Fibroblast of lung (primary cell): ENCODE results near the gene ALG8. TPM values are rescaled to one million over a fixed set of nuclear protein-coding genes. Genes with fewer than 3 reads are reported as not detected.

ENCODE experiments used
- DNase-seq, 2 donors: peaks; one replicate each; pipeline versions ENCODE4 v3.0.0 to v3.0.0-alpha.2; 2010; ENCODE audit warnings: low read depth in 2 of 2
- H2AFZ ChIP-seq: 2 replicates; pipeline ENCODE4 v1.5.1; 2012; ENCODE audit warnings: low read length, control low read depth, inconsistent platforms
- H3K27ac ChIP-seq: 2 replicates; pipeline ENCODE4 v1.5.1; 2011; ENCODE audit warnings: low read length, control low read depth; ENCODE audit not compliant: insufficient read depth
- H3K27me3 ChIP-seq: 2 replicates; pipeline ENCODE4 v1.5.1; 2011; ENCODE audit warnings: mild to moderate bottlenecking, low read length; ENCODE audit not compliant: control insufficient read depth, insufficient read depth
- H3K36me3 ChIP-seq: 2 replicates; pipeline ENCODE4 v1.5.1; 2011; ENCODE audit warnings: low read length; ENCODE audit not compliant: control insufficient read depth, insufficient read depth
- H3K4me1 ChIP-seq: 2 replicates; pipeline ENCODE4 v1.5.1; 2011; ENCODE audit warnings: low read length; ENCODE audit not compliant: control insufficient read depth, insufficient read depth; ENCODE audit errors: extremely low read depth
- H3K4me2 ChIP-seq: 2 replicates; pipeline ENCODE4 v1.5.1; 2011; ENCODE audit warnings: low read length, control low read depth; ENCODE audit not compliant: insufficient read depth; ENCODE audit errors: extremely low read depth
- H3K4me3 ChIP-seq, 4 experiments: fragments of 200-600 bp in 1 of 4; sonication (generic) in 1 of 4; replicated peaks in 1 of 4; 2 replicates each; pipeline ENCODE4 v1.5.1; 2011 to 2016; ENCODE audit warnings: low read length in 4 of 4, low read depth in 3 of 4, mild to moderate bottlenecking in 3 of 4, control low read depth in 2 of 4, inconsistent platforms in 1 of 4, mixed read lengths in 1 of 4; ENCODE audit not compliant: insufficient read depth in 1 of 4; ENCODE audit errors: control extremely low read depth in 1 of 4
- H3K79me2 ChIP-seq: 2 replicates; pipeline ENCODE4 v1.5.1; 2012; ENCODE audit warnings: mild to moderate bottlenecking, low read length, inconsistent platforms; ENCODE audit not compliant: control insufficient read depth, insufficient read depth
- H3K9ac ChIP-seq: 2 replicates; pipeline ENCODE4 v1.5.1; 2011; ENCODE audit warnings: mild to moderate bottlenecking, low read length, control low read depth; ENCODE audit not compliant: insufficient read depth
- H3K9me3 ChIP-seq: 2 replicates; pipeline ENCODE4 v1.5.1; 2012; ENCODE audit warnings: low read depth, low read length; ENCODE audit not compliant: control insufficient read depth, insufficient read depth
- H4K20me1 ChIP-seq: 2 replicates; pipeline ENCODE4 v1.5.1; 2011; ENCODE audit warnings: low read length; ENCODE audit not compliant: control insufficient read depth, insufficient read depth; ENCODE audit errors: extremely low read depth
- CTCF ChIP-seq, 2 donors: IDR thresholded peaks in 1 of 2; conservative IDR thresholded peaks in 1 of 2; 1 replicate in 1 of 2; 2 replicates in 1 of 2; pipeline ENCODE4 v1.5.1; 2011 to 2012; ENCODE audit warnings: low read length in 2 of 2, control low read depth in 1 of 2, inconsistent platforms in 1 of 2, low read depth in 1 of 2, mild to moderate bottlenecking in 1 of 2
- EZH2 ChIP-seq: IDR thresholded peaks from 2 replicates; pipeline ENCODE4 v1.5.1; 2012; ENCODE audit warnings: low read length, control low read depth, mild to moderate bottlenecking; ENCODE audit errors: missing control alignments
- polyA plus RNA-seq, 2 donors: library from polyadenylated mRNA; depleted of rRNA in 1 of 2; stranded (reverse) in 1 of 2; unstranded in 1 of 2; fragments of >200 nt; gene quantifications; 2 replicates each; pipeline ENCODE4 v1.2.1, GENCODE V29; 2011 to 2012; ENCODE audit warnings: missing spikeins in 1 of 2
- total RNA-seq: library from RNA; depleted of rRNA; stranded (reverse); fragments of >200 nt; gene quantifications from 2 replicates; pipeline ENCODE4 v1.2.1, GENCODE V29; 2014

The ALG8 gene
- total and polyA plus RNA-seq, 2 donors (not counting 1 experiment from before 2014, with no cell fraction given): 33.7 to 49.6 TPM

GRCh38 chr11:78110351-78110750 is 29.1 kb downstream of the ALG8 start:
- no peak overlapping the region for H3K4me2 ChIP-seq
- no peaks in the 10 kb centered on the region for H4K20me1 ChIP-seq
- no peaks in the 10 kb centered on the region for H3K9me3 ChIP-seq
- peaks cover 2% of the 10 kb centered on the region for H3K4me1 ChIP-seq
- TF ChIP-seq EZH2: no peak
- no peak for TF ChIP-seq CTCF (conservative IDR thresholded peaks at IDR 0.05 in 1 of 2, IDR thresholded peaks at IDR 0.05 in 1 of 2; ENCODE audit: low read depth in 1 of 2, low read length in 2 of 2)
- peaks cover 6% of the 10 kb centered on the region for H3K36me3 ChIP-seq
- H3K79me2 ChIP-seq: no peaks in the 10 kb centered on the region
- no peak overlapping the region for H3K9ac ChIP-seq
- H2AFZ ChIP-seq: no peak overlapping the region
- no peak overlapping the region for H3K27ac ChIP-seq
- no peaks in the 10 kb centered on the region for H3K27me3 ChIP-seq
- H3K4me3 ChIP-seq: no peak overlapping the region
- no peak for DNase-seq

GRCh38 chr11:78109081-78110015 is 30.1 kb downstream of the ALG8 start:
- peaks cover 6% of the 10 kb centered on the region for H3K36me3 ChIP-seq
- TF ChIP-seq EZH2 (no peak), CTCF (conservative IDR thresholded peaks at IDR 0.05 in 1 of 2, IDR thresholded peaks at IDR 0.05 in 1 of 2; ENCODE audit: low read depth in 1 of 2, low read length in 2 of 2) (no peak)
- DNase-seq: no peak

GRCh38 chr11:78100676-78101472 is 38.6 kb downstream of the ALG8 start:
- Histone ChIP-seq H3K4me2 (no peak overlapping the region), H3K27me3 (no peaks in the 10 kb centered on the region), H3K36me3 (peaks cover 5% of the 10 kb centered on the region), H3K4me1 (no peaks in the 10 kb centered on the region), H3K4me3 (no peak overlapping the region), H3K79me2 (no peaks in the 10 kb centered on the region), H3K9me3 (no peaks in the 10 kb centered on the region), H3K27ac (no peak overlapping the region), H2AFZ (no peak overlapping the region), H3K9ac (no peak overlapping the region), H4K20me1 (no peaks in the 10 kb centered on the region)
- peak; percentile 18 to 22 for DNase-seq
- TF ChIP-seq EZH2: no peak
- no peak for TF ChIP-seq CTCF (conservative IDR thresholded peaks at IDR 0.05 in 1 of 2, IDR thresholded peaks at IDR 0.05 in 1 of 2; ENCODE audit: low read depth in 1 of 2, low read length in 2 of 2)

More at GRCh38 chr11:78109081-78110015, 30.1 kb downstream of the ALG8 start:
- no peak overlapping the region for H3K9ac ChIP-seq
- H3K9me3 ChIP-seq: no peaks in the 10 kb centered on the region
- H4K20me1 ChIP-seq: no peaks in the 10 kb centered on the region
- H3K4me3 ChIP-seq: no peak overlapping the region
- no peak overlapping the region for H2AFZ ChIP-seq
- no peaks in the 10 kb centered on the region for H3K27me3 ChIP-seq
- peaks cover 2% of the 10 kb centered on the region for H3K4me1 ChIP-seq
- H3K4me2 ChIP-seq: no peak overlapping the region
- no peak overlapping the region for H3K27ac ChIP-seq
- no peaks in the 10 kb centered on the region for H3K79me2 ChIP-seq
